Measurements from ENCODE around the gene MINDY1. TPM values are rescaled to one million over a fixed set of nuclear protein-coding genes. Genes with fewer than 3 reads are reported as not detected.

Gene MINDY1
- total and polyA plus RNA-seq, 9 of the 15 experiments (the other 6 are each of a cell fraction or from before 2014, with no cell fraction given): 0.49 to 11.0 (median 6.0) TPM

DNA sequence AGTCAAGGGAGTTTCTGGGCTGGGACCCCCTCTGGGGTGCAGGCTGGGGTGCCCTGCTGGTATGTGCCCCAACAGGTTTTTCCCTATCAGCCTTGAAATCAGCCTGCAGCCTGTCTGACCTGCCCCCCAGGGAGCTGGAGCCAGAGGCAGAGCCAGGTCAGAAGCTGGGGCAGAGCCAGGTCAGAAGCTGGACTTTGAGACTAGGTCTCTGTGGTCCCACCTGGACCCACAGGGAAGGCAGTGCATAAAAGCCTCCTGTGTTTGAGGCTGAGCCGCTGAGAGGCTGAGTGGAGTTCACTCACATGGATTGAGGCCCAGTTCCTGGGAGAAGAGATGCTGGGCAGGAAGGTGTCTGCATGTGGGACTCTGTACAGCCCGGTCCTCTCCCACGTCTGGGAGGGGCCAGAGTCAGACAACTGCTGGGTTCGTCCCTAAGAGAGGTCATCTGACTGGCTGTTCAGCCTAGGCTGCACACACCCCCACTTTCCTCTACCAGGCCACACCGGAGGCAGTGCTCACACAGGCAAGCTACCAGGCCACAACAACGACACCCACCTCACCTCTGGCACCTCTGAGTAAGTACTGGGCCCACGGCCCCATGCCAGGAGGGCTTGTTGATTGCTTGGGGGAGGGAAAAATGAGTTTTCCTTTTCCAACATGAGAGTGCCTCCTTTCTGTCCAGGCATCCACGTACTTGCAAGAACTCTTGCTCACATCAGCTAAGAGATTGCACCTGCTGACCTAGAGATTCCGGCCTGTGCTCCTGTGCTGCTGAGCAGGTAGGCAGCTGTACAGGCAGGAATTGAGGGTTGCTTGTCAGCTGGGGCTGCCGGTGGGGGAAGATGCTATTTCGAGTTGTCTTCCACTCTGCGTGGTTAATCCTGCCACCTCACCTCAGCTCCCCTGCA lies 24.6 kb downstream of the MINDY1 start, which contains the start of gene ANXA9 (continued):
- TF ChIP-seq ZNF589 (CRISPR knock-in tag; IDR thresholded peaks at IDR 0.05; ENCODE audit: low read depth) (peak; percentile 45; the same call in 1 of the 2 replicates), NEUROD1 (IDR thresholded peaks at IDR 0.05; ENCODE audit: borderline replicate concordance, low read depth, low read length, partially characterized antibody) (no peak), MBD1 (CRISPR knock-in tag; IDR thresholded peaks at IDR 0.05) (no peak), PHF8 (IDR thresholded peaks at IDR 0.05; ENCODE audit: borderline replicate concordance, low read length) (peak; percentile 43; the same call in 1 of the 2 replicates), ZNF398 (CRISPR knock-in tag; IDR thresholded peaks at IDR 0.05) (no peak), ATF4 (CRISPR knock-in tag; IDR thresholded peaks at IDR 0.05) (no peak), MEIS2 (IDR thresholded peaks at IDR 0.05; ENCODE audit: partially characterized antibody) (no peak), ETS2 (tag; IDR thresholded peaks at IDR 0.05; ENCODE audit: borderline replicate concordance, poor library complexity, severe bottlenecking) (no peak), POLR2A (conservative IDR thresholded peaks at IDR 0.05) (no peak), CTBP1 (IDR thresholded peaks at IDR 0.05; ENCODE audit: borderline replicate concordance) (peak; percentile 39; the same call in 1 of the 2 replicates), ZZZ3 (IDR thresholded peaks at IDR 0.05) (no peak)
- TF ChIP-seq, protein P1, sequence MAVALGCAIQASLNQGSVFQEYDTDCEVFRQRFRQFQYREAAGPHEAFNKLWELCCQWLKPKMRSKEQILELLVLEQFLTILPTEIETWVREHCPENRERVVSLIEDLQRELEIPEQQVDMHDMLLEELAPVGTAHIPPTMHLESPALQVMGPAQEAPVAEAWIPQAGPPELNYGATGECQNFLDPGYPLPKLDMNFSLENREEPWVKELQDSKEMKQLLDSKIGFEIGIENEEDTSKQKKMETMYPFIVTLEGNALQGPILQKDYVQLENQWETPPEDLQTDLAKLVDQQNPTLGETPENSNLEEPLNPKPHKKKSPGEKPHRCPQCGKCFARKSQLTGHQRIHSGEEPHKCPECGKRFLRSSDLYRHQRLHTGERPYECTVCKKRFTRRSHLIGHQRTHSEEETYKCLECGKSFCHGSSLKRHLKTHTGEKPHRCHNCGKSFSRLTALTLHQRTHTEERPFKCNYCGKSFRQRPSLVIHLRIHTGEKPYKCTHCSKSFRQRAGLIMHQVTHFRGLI (CRISPR knock-in tag; IDR thresholded peaks at IDR 0.05): no peak
- TF ChIP-seq, protein P2, sequence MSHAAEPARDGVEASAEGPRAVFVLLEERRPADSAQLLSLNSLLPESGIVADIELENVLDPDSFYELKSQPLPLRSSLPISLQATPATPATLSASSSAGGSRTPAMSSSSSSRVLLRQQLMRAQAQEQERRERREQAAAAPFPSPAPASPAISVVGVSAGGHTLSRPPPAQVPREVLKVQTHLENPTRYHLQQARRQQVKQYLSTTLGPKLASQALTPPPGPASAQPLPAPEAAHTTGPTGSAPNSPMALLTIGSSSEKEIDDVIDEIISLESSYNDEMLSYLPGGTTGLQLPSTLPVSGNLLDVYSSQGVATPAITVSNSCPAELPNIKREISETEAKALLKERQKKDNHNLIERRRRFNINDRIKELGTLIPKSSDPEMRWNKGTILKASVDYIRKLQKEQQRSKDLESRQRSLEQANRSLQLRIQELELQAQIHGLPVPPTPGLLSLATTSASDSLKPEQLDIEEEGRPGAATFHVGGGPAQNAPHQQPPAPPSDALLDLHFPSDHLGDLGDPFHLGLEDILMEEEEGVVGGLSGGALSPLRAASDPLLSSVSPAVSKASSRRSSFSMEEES (CRISPR knock-in tag; IDR thresholded peaks at IDR 0.05): no peak
- TF ChIP-seq, protein P3, sequence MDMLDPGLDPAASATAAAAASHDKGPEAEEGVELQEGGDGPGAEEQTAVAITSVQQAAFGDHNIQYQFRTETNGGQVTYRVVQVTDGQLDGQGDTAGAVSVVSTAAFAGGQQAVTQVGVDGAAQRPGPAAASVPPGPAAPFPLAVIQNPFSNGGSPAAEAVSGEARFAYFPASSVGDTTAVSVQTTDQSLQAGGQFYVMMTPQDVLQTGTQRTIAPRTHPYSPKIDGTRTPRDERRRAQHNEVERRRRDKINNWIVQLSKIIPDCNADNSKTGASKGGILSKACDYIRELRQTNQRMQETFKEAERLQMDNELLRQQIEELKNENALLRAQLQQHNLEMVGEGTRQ (CRISPR knock-in tag; IDR thresholded peaks at IDR 0.05): 0 out of 2 replicates have a peak, but pooled peaks have one; percentile 14

Data from K562 (cell line).